GM23338 (cell line): Measurements from ENCODE around the gene LRTM2. TPM values are rescaled to one million over a fixed set of nuclear protein-coding genes. Genes with fewer than 3 reads are reported as not detected.
A peak's percentile ranks its signal among the peaks of the same experiment; 100 is the strongest.

Experiments used
- ATAC-seq: fragments of 200-7000 bp; cut with Tn5 transposase; 3 replicates; pipeline ENCODE4 v1.9.1; 2020
- DNase-seq: peaks from one replicate; pipeline ENCODE4 v3.0.0-alpha.2; 2015; ENCODE audit warnings: low spot score
- H2AFZ ChIP-seq: fragments of 200-600 bp; sonication (generic); 2 replicates; pipeline ENCODE4 v1.8.0; 2016; ENCODE audit warnings: antibody characterized with exemption, mild to moderate bottlenecking, moderate library complexity
- H3F3A ChIP-seq: fragments of 200-600 bp; sonication (generic); replicated peaks from 2 replicates; pipeline ENCODE4 v1.8.0; 2017; ENCODE audit warnings: antibody characterized with exemption, mixed run types, low read depth
- H3K27ac ChIP-seq: fragments of 200-600 bp; sonication (generic); 2 replicates; pipeline ENCODE4 v1.6.1; 2016; ENCODE audit warnings: low read depth
- H3K27me3 ChIP-seq: fragments of 200-600 bp; sonication (generic); 2 replicates; pipeline ENCODE4 v1.8.0; 2016; ENCODE audit warnings: mild to moderate bottlenecking, mixed run types, moderate library complexity; ENCODE audit not compliant: insufficient read depth
- H3K36me3 ChIP-seq: fragments of 200-600 bp; sonication (generic); 2 replicates; pipeline ENCODE4 v1.8.0; 2016; ENCODE audit warnings: mild to moderate bottlenecking; ENCODE audit not compliant: insufficient read depth
- H3K4me1 ChIP-seq: fragments of 200-600 bp; sonication (generic); 2 replicates; pipeline ENCODE4 v1.8.0; 2016; ENCODE audit warnings: mild to moderate bottlenecking, moderate library complexity; ENCODE audit not compliant: insufficient read depth
- H3K4me2 ChIP-seq: fragments of 200-600 bp; sonication (generic); 2 replicates; pipeline ENCODE4 v1.7.1; 2017; ENCODE audit warnings: mixed run types
- H3K4me3 ChIP-seq: fragments of 200-600 bp; sonication (generic); 2 replicates; pipeline ENCODE4 v1.6.1; 2016; ENCODE audit warnings: mixed run types
- H3K79me2 ChIP-seq: fragments of 200-600 bp; sonication (generic); replicated peaks from 2 replicates; pipeline ENCODE4 v1.8.0; 2017; ENCODE audit warnings: mild to moderate bottlenecking; ENCODE audit not compliant: insufficient read depth
- H3K9me2 ChIP-seq: fragments of 200-600 bp; sonication (generic); 2 replicates; pipeline ENCODE4 v1.8.0; 2017; ENCODE audit not compliant: insufficient read depth
- H4K20me1 ChIP-seq: fragments of 200-600 bp; sonication (generic); replicated peaks from 2 replicates; pipeline ENCODE4 v1.8.0; 2017; ENCODE audit warnings: mild to moderate bottlenecking; ENCODE audit not compliant: insufficient read depth
- H3K27ac Mint-ChIP-seq: 2 replicates; pipeline ENCODE4 v1.8.0; 2020; ENCODE audit warnings: inconsistent platforms, mild to moderate bottlenecking, moderate library complexity, mixed read lengths
- H3K27me3 Mint-ChIP-seq: 3 replicates; pipeline ENCODE4 v1.8.0; 2022; ENCODE audit warnings: low read depth, mild to moderate bottlenecking, moderate library complexity, mixed read lengths, inconsistent platforms; ENCODE audit not compliant: insufficient read depth, poor library complexity
- H3K36me3 Mint-ChIP-seq: 3 replicates; pipeline ENCODE4 v1.8.0; 2021; ENCODE audit warnings: low read depth, mild to moderate bottlenecking, inconsistent platforms, moderate library complexity, mixed read lengths
- H3K4me1 Mint-ChIP-seq: 3 replicates; pipeline ENCODE4 v1.8.0; 2020; ENCODE audit warnings: mild to moderate bottlenecking, inconsistent platforms, mixed read lengths
- H3K4me3 Mint-ChIP-seq: 3 replicates; pipeline ENCODE4 v1.8.0; 2021; ENCODE audit warnings: moderate library complexity, mild to moderate bottlenecking, inconsistent platforms, mixed read lengths
- H3K9me3 Mint-ChIP-seq: 3 replicates; pipeline ENCODE4 v1.8.0; 2020; ENCODE audit warnings: moderate library complexity, mild to moderate bottlenecking, inconsistent platforms, mixed read lengths
- CREB1 ChIP-seq: fragments of 250-450 bp; sonication (Bioruptor Pico); IDR thresholded peaks from 2 replicates; pipeline ENCODE4 v1.5.0; 2020; ENCODE audit warnings: low read depth, mild to moderate bottlenecking, moderate library complexity
- ETS1 ChIP-seq: IDR thresholded peaks from 2 replicates; pipeline ENCODE4 v1.6.1; 2016; ENCODE audit warnings: antibody characterized with exemption
- EZH2 ChIP-seq: fragments of 200-600 bp; sonication (generic); IDR thresholded peaks from one replicate; pipeline ENCODE4 v1.8.0; 2017; ENCODE audit warnings: antibody characterized with exemption, mild to moderate bottlenecking, low read depth; ENCODE audit not compliant: unreplicated experiment
- EZH2phosphoT487 ChIP-seq: fragments of 200-600 bp; sonication (generic); IDR thresholded peaks from one replicate; pipeline ENCODE4 v1.8.1; 2018; ENCODE audit warnings: antibody characterized with exemption; ENCODE audit not compliant: unreplicated experiment
- JUNB ChIP-seq: IDR thresholded peaks from one replicate; pipeline ENCODE4 v1.6.1; 2016; ENCODE audit warnings: antibody characterized with exemption; ENCODE audit not compliant: unreplicated experiment
- NANOG ChIP-seq: IDR thresholded peaks from 2 replicates; pipeline ENCODE4 v1.6.1; 2016; ENCODE audit warnings: antibody characterized with exemption, borderline replicate concordance
- POLR2AphosphoS5 ChIP-seq: IDR thresholded peaks from 2 replicates; pipeline ENCODE4 v1.6.1; 2016; ENCODE audit warnings: antibody characterized with exemption, low read depth
- STAT1 ChIP-seq: IDR thresholded peaks from one replicate; pipeline ENCODE4 v1.6.1; 2016; ENCODE audit warnings: antibody characterized with exemption; ENCODE audit not compliant: unreplicated experiment
- ZNF331 ChIP-seq: fragments of 250-450 bp; sonication (Bioruptor Pico); IDR thresholded peaks from 2 replicates; pipeline ENCODE4 v1.5.0; 2020; ENCODE audit warnings: low read depth, mild to moderate bottlenecking, moderate library complexity
- ZNF462 ChIP-seq: fragments of 250-450 bp; sonication (Bioruptor Pico); IDR thresholded peaks from 2 replicates; pipeline ENCODE4 v1.5.0; 2020; ENCODE audit warnings: mild to moderate bottlenecking, moderate library complexity
- polyA plus RNA-seq: library from polyadenylated mRNA; unstranded; fragments of >200 nt; fragmentation: Nextera tagmentation; extraction: Ambion mirVana; gene quantifications from 2 replicates; pipeline ENCODE4 v1.2.1, GENCODE V29; 2016
- total RNA-seq: library from RNA; depleted of rRNA; stranded (reverse); fragments of >200 nt; shearing (Covaris generic); gene quantifications from 2 replicates; pipeline ENCODE4 v1.2.3, GENCODE V29; 2014

The LRTM2 gene
- total and polyA plus RNA-seq, 2 experiments from 2014 or later = 0.08 TPM; not detected in 1

GRCh38 chr12:1863823-1864222 is 43.5 kb downstream of the LRTM2 start (continued):
- TF ChIP-seq ZNF462 (no peak), EZH2phosphoT487 (no peak), JUNB (no peak), NANOG (no peak), EZH2 (no peak)

DNA sequence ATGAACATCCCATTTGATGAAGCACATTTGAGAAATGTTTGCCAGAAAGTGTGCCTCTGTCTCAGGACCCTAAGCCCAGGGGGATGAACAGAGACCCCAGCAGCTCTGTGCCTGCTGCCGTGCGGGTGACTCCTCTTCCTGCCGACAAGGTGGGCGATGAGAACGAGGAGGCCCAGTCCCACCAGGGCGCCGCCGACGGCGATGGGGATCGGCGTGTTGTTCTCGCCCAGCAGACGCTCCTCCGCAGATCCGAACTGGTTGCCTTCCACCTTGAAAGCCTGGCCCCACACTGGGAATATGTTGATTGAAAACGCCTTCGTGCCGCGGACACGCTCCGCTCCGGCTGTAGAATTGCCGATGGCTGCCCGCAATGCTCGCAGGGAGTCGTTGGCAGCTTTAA is 44.1 kb downstream of the LRTM2 start:
- Histone ChIP-seq H3K9me2 (no peaks in the 10 kb centered on the region), H4K20me1 (no peaks in the 10 kb centered on the region), H3K27ac (no peak overlapping the region), H2AFZ (peak overlapping the region; percentile 91; the same call in 1 of the 2 replicates), H3K27me3 (no peaks in the 10 kb centered on the region), H3K4me1 (no peaks in the 10 kb centered on the region), H3K79me2 (no peaks in the 10 kb centered on the region), H3K4me3 (no peak overlapping the region), H3F3A (no peaks in the 10 kb centered on the region), H3K36me3 (no peaks in the 10 kb centered on the region), H3K4me2 (no peak overlapping the region)
- H3K36me3 Mint-ChIP-seq = no peaks in the 10 kb centered on the region
- no peaks in the 10 kb centered on the region; the same call in 2 of the 3 replicates for H3K9me3 Mint-ChIP-seq
- H3K4me1 Mint-ChIP-seq = no peaks in the 10 kb centered on the region
- ATAC-seq = peak; percentile 50
- DNase-seq = no peak
- no peak overlapping the region for H3K4me3 Mint-ChIP-seq
- peaks cover 6% of the 10 kb centered on the region for H3K27me3 Mint-ChIP-seq
- H3K27ac Mint-ChIP-seq = no peak overlapping the region
- TF ChIP-seq CREB1 (CRISPR knock-in tag) (no peak), POLR2AphosphoS5 (no peak), ETS1 (no peak), ZNF462 (no peak), EZH2phosphoT487 (no peak), NANOG (no peak), STAT1 (no peak), ZNF331 (CRISPR knock-in tag) (no peak)
